ENCODE measurements around the gene STPG3. TPM values are rescaled to one million over a fixed set of nuclear protein-coding genes. Genes with fewer than 3 reads are reported as not detected.

STPG3 gene
- total and polyA plus RNA-seq, 2 of the 13 experiments (the other 11 are each of a cell fraction or from before 2014, with no cell fraction given) = not detected

DNA sequence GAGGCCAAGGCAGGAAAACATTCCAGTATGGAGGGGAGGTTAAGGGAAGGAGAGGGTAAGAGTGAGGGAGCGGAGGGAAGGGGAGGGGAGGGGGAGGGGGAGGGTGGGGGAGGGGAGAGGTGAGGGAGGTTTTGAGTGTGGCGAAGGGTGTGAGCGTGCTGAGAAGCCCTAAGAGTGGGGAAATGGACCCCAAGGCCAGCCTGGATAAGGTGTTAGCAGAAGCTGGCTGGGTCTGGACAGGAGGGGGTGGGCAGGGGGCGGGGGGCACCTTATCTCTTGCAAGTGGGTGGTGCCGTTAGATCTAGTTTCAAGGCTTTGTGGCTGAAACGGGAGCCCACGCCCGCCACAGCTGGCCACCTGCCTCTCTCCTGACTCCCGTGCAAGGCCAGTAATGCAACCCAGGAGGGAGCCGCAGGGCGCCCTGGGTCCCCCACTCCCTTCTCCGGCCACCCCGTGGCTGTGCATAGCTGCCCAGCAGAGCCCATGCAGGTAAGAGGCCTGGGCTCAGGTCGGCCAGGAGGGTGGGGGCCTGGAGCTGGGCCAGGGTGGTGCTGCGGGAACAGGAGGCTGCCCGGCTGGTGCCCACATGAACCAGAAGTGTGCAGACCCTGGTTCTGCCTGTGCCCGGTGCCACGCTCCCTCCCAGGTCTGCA, 23.1 kb upstream of the STPG3 start (continued):
- no peak for TF ChIP-seq HCFC1 (IDR thresholded peaks at IDR 0.05; ENCODE audit: low read depth, low read length)
- no peak for TF ChIP-seq AHR (CRISPR knock-in tag; IDR thresholded peaks at IDR 0.05)
- peak; percentile 13 for TF ChIP-seq HNRNPK (IDR thresholded peaks at IDR 0.05; ENCODE audit: low read depth, low read length, poor library complexity, severe bottlenecking)
- TF ChIP-seq PCBP1 (IDR thresholded peaks at IDR 0.05; ENCODE audit: borderline replicate concordance, low read depth, low read length) = peak; percentile 56; the same call in 1 of the 2 replicates
- TF ChIP-seq REXO4 (CRISPR knock-in tag; IDR thresholded peaks at IDR 0.05; ENCODE audit: borderline replicate concordance) = no peak

DNA sequence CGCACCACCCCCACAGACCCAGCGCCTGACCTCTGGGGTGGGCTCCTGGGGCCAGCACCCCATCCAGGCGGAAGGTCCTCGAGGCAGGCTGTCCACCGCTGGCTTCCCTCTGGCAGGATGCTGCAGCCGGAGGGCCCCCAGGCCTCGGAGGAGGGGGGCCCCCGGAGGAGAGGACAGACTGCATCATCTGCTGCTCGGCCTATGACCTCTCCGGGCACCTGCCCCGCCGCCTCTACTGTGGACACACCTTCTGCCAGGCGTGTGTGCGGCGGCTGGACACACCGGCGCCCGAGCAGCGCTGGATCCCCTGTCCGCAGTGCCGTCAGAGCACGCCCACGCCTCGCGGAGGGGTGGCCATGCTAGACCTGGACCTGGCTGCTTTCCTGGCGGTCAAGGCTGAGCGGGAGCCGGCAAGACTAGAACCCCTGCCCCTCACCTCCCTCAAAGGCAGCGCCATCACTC, 22.5 kb upstream of the STPG3 start:
- in situ Hi-C loops (cut with HindIII; ENCODE audit: extremely low pct_ligation_motif_present, low pct_unique_long_range_greater_than_20kb) = loop anchor here (5.0 kb wide), 2 partner anchors 41 to 116 kb away; partner anchors contain the start of genes ANAPC2, DPP7 and SSNA1
- peak overlapping the region; percentile 53 to 72 (median 62); a peak in 5 of 6 replicates for H3K4me3 ChIP-seq (replicated peaks in 1 of 3; ENCODE audit: insufficient read depth in 1 of 3, low read depth in 2 of 3, low read length in 3 of 3)
- peak overlapping the region; percentile 96 for H3K4me2 ChIP-seq (ENCODE audit: low read depth, low read length)
- TF ChIP-seq MXI1 (IDR thresholded peaks at IDR 0.05; ENCODE audit: borderline replicate concordance, low read depth, low read length) (peak; percentile 27; the same call in 1 of the 3 replicates), TOPORS (CRISPR knock-in tag; IDR thresholded peaks at IDR 0.05) (0 out of 2 replicates have a peak, but pooled peaks have one; percentile 17), KAT7 (CRISPR knock-in tag; IDR thresholded peaks at IDR 0.05; ENCODE audit: borderline replicate concordance) (no peak), MYC (CRISPR knock-in tag; IDR thresholded peaks at IDR 0.05; ENCODE audit: borderline replicate concordance) (no peak), ZNF607 (CRISPR knock-in tag; IDR thresholded peaks at IDR 0.05; ENCODE audit: borderline replicate concordance) (peak; percentile 54; the same call in 1 of the 2 replicates), ZNF501 (CRISPR knock-in tag; IDR thresholded peaks at IDR 0.05) (peak; percentile 47; the same call in 1 of the 2 replicates), ZNF354B (CRISPR knock-in tag; IDR thresholded peaks at IDR 0.05) (0 out of 2 replicates have a peak, but pooled peaks have one; percentile 29), KDM2A (CRISPR knock-in tag; IDR thresholded peaks at IDR 0.05; ENCODE audit: borderline replicate concordance, low read depth) (peak; percentile 77), IRX3 (CRISPR knock-in tag; IDR thresholded peaks at IDR 0.05; ENCODE audit: borderline replicate concordance, low read depth) (0 out of 2 replicates have a peak, but pooled peaks have one; percentile 65), FOXK1 (CRISPR knock-in tag; IDR thresholded peaks at IDR 0.05; ENCODE audit: borderline replicate concordance, low read depth) (no peak), ZNF225 (CRISPR knock-in tag; IDR thresholded peaks at IDR 0.05) (no peak), HOXA7 (CRISPR knock-in tag; IDR thresholded peaks at IDR 0.05) (no peak)
- TF ChIP-seq, protein P1, sequence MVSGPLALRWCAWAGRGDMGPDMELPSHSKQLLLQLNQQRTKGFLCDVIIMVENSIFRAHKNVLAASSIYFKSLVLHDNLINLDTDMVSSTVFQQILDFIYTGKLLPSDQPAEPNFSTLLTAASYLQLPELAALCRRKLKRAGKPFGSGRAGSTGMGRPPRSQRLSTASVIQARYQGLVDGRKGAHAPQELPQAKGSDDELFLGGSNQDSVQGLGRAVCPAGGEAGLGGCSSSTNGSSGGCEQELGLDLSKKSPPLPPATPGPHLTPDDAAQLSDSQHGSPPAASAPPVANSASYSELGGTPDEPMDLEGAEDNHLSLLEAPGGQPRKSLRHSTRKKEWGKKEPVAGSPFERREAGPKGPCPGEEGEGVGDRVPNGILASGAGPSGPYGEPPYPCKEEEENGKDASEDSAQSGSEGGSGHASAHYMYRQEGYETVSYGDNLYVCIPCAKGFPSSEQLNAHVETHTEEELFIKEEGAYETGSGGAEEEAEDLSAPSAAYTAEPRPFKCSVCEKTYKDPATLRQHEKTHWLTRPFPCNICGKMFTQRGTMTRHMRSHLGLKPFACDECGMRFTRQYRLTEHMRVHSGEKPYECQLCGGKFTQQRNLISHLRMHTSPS (CRISPR knock-in tag; IDR thresholded peaks at IDR 0.05; ENCODE audit: low read depth) = no peak
- TF ChIP-seq, protein P2, sequence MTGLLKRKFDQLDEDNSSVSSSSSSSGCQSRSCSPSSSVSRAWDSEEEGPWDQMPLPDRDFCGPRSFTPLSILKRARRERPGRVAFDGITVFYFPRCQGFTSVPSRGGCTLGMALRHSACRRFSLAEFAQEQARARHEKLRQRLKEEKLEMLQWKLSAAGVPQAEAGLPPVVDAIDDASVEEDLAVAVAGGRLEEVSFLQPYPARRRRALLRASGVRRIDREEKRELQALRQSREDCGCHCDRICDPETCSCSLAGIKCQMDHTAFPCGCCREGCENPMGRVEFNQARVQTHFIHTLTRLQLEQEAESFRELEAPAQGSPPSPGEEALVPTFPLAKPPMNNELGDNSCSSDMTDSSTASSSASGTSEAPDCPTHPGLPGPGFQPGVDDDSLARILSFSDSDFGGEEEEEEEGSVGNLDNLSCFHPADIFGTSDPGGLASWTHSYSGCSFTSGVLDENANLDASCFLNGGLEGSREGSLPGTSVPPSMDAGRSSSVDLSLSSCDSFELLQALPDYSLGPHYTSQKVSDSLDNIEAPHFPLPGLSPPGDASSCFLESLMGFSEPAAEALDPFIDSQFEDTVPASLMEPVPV (CRISPR knock-in tag; IDR thresholded peaks at IDR 0.05) = peak; percentile 25; the same call in 1 of the 2 replicates

More for the DNA sequence above, 22.5 kb upstream of the STPG3 start:
- no peaks in the 10 kb centered on the region for H3K27me3 ChIP-seq (ENCODE audit: control insufficient read depth in 1 of 2, insufficient read depth in 2 of 2, low read length in 2 of 2)
- H2AFZ ChIP-seq (ENCODE audit: low read length) = no peak overlapping the region
- H4K20me1 ChIP-seq (ENCODE audit: insufficient read depth, low read length) = no peaks in the 10 kb centered on the region
- no peaks in the 10 kb centered on the region for H3K36me3 ChIP-seq (replicated peaks in 1 of 2; ENCODE audit: control insufficient read depth in 1 of 2, insufficient read depth in 2 of 2, low read length in 2 of 2)
- ChIA-PET CTCF (ENCODE audit: low intra/inter-chr PET ratio, low total read pairs) (interaction anchor here (1.1 to 1.5 kb wide), 2 partner anchors 52 to 65 kb away, joined by 3 to 8 read pairs; no protein-coding TSS in a partner anchor), POLR2A (interaction anchor here (1.5 to 13.4 kb wide), 4 partner anchors 12 to 110 kb away, joined by 4 to 225 read pairs (median 12); partner anchors contain the start of genes ANAPC2, NDOR1, SSNA1 and TMEM203)
- H3K27ac ChIP-seq (ENCODE audit: extremely low read length, insufficient read depth, low read length) = no peak overlapping the region
- FAIRE-seq = no peak
- 0 out of 2 replicates have a peak overlapping the region, but pooled peaks have one; percentile 65 for H3K9ac ChIP-seq (ENCODE audit: insufficient read depth, low read depth, low read length)
- no peak for DNase-seq (ENCODE audit: low spot score)
- no TSS peak for BruUV-seq (replicated peaks)
- intact Hi-C loops (cut with micrococcal nuclease; ENCODE audit: unreplicated experiment) = no loop called here
- no peaks in the 10 kb centered on the region for H3K79me2 ChIP-seq (ENCODE audit: insufficient read depth, low read length)
- WGBS (ENCODE audit: low lambda C conversion rate) = 9% methylated on average over 13 of the region's 29 CpGs
- peak; percentile 5 for ATAC-seq
- H3K4me1 ChIP-seq (ENCODE audit: insufficient read depth, low read length) = peaks cover 77% of the 10 kb centered on the region
- H3K9me3 ChIP-seq (ENCODE audit: low read length) = no peaks in the 10 kb centered on the region

Data from HepG2 (cell line).